H9 (cell line): ENCODE data around the gene ADAMTS16. TPM values are rescaled to one million over a fixed set of nuclear protein-coding genes. Genes with fewer than 3 reads are reported as not detected.

Experiments used
- DNase-seq: peaks from one replicate; pipeline ENCODE4 v3.0.0-alpha.2; 2017
- H2AFZ ChIP-seq: one replicate; pipeline ENCODE4 v1.6.1; 2013; ENCODE audit warnings: mild to moderate bottlenecking, low read length, control low read depth, moderate library complexity
- H2AK5ac ChIP-seq: 2 replicates; pipeline ENCODE4 v1.6.1; 2013; ENCODE audit warnings: low read length, control low read depth, mixed read lengths; ENCODE audit not compliant: insufficient read length
- H2BK120ac ChIP-seq: one replicate; pipeline ENCODE4 v1.6.1; 2013; ENCODE audit warnings: low read depth, mild to moderate bottlenecking, low read length, control low read depth, inconsistent platforms; ENCODE audit not compliant: poor library complexity, severe bottlenecking
- H2BK12ac ChIP-seq: 2 replicates; pipeline ENCODE4 v1.6.1; 2013; ENCODE audit warnings: low read length, control low read depth, mixed read lengths, low read depth; ENCODE audit not compliant: insufficient read length
- H2BK15ac ChIP-seq: 2 replicates; pipeline ENCODE4 v1.6.1; 2013; ENCODE audit warnings: low read depth, low read length, control low read depth
- H2BK20ac ChIP-seq: one replicate; pipeline ENCODE4 v1.6.1; 2013; ENCODE audit warnings: low read depth, mild to moderate bottlenecking, low read length, control low read depth, inconsistent platforms; ENCODE audit not compliant: poor library complexity, severe bottlenecking
- H2BK5ac ChIP-seq: 2 replicates; pipeline ENCODE4 v1.6.1; 2013; ENCODE audit warnings: low read length, control low read depth, mixed read lengths; ENCODE audit not compliant: insufficient read length
- H3K14ac ChIP-seq: 2 replicates; pipeline ENCODE4 v1.6.1; 2013; ENCODE audit warnings: low read length, control low read depth; ENCODE audit not compliant: insufficient read depth
- H3K18ac ChIP-seq: 2 replicates; pipeline ENCODE4 v1.6.1; 2013; ENCODE audit warnings: low read depth, mild to moderate bottlenecking, mixed read lengths, low read length, control low read depth; ENCODE audit not compliant: insufficient read length
- H3K23ac ChIP-seq: 2 replicates; pipeline ENCODE4 v1.6.1; 2013; ENCODE audit warnings: low read length, control low read depth, mixed read lengths, low read depth; ENCODE audit not compliant: insufficient read length
- H3K23me2 ChIP-seq: 2 replicates; pipeline ENCODE4 v1.6.1; 2013; ENCODE audit warnings: low read depth, mild to moderate bottlenecking, mixed read lengths, low read length, control low read depth; ENCODE audit not compliant: insufficient read length, poor library complexity, severe bottlenecking
- H3K27ac ChIP-seq: 2 replicates; pipeline ENCODE4 v1.5.1; 2013; ENCODE audit warnings: low read length, control low read depth, mixed read lengths, low read depth; ENCODE audit not compliant: insufficient read length
- H3K27me3 ChIP-seq: 2 replicates; pipeline ENCODE4 v1.6.1; 2013; ENCODE audit warnings: low read length, control low read depth, inconsistent platforms; ENCODE audit not compliant: insufficient read depth
- H3K4ac ChIP-seq: 2 replicates; pipeline ENCODE4 v1.6.1; 2013; ENCODE audit warnings: low read depth, mild to moderate bottlenecking, control low read depth, inconsistent platforms, low read length, moderate library complexity
- H3K4me1 ChIP-seq: 2 replicates; pipeline ENCODE4 v1.6.1; 2013; ENCODE audit warnings: low read length, control low read depth, inconsistent platforms; ENCODE audit not compliant: insufficient read depth
- H3K4me2 ChIP-seq: 2 replicates; pipeline ENCODE4 v1.6.1; 2013; ENCODE audit warnings: low read length, control low read depth, mixed read lengths; ENCODE audit not compliant: insufficient read length, insufficient read depth
- H3K56ac ChIP-seq: 2 replicates; pipeline ENCODE4 v1.6.1; 2013; ENCODE audit warnings: low read depth, mild to moderate bottlenecking, mixed read lengths, low read length, control low read depth; ENCODE audit not compliant: insufficient read length
- H3K79me1 ChIP-seq: 2 replicates; pipeline ENCODE4 v1.6.1; 2013; ENCODE audit warnings: low read depth, mild to moderate bottlenecking, moderate library complexity, low read length, control low read depth, inconsistent platforms; ENCODE audit not compliant: insufficient read depth, poor library complexity, severe bottlenecking
- H3K79me2 ChIP-seq: 2 replicates; pipeline ENCODE4 v1.6.1; 2013; ENCODE audit warnings: low read length, control low read depth, inconsistent platforms; ENCODE audit not compliant: insufficient read depth
- H3K9ac ChIP-seq: 2 replicates; pipeline ENCODE4 v1.6.1; 2013; ENCODE audit warnings: low read length, control low read depth, mixed read lengths; ENCODE audit not compliant: insufficient read length; ENCODE audit errors: extremely low read depth
- H3K9me3 ChIP-seq: one replicate; pipeline ENCODE4 v1.6.1; 2013; ENCODE audit warnings: low read depth, low read length, inconsistent platforms; ENCODE audit not compliant: control insufficient read depth
- H3T11ph ChIP-seq: one replicate; pipeline ENCODE4 v1.6.1; 2013; ENCODE audit warnings: mild to moderate bottlenecking, low read length, control low read depth, inconsistent platforms
- H4K20me1 ChIP-seq: one replicate; pipeline ENCODE4 v1.6.1; 2013; ENCODE audit not compliant: control insufficient read depth, insufficient read length, insufficient read depth
- H4K5ac ChIP-seq: 2 replicates; pipeline ENCODE4 v1.6.1; 2013; ENCODE audit warnings: low read depth, mild to moderate bottlenecking, mixed read lengths, low read length, control low read depth; ENCODE audit not compliant: insufficient read length
- H4K8ac ChIP-seq: replicated peaks from 2 replicates; pipeline ENCODE4 v1.6.1; 2013; ENCODE audit warnings: low read length, control low read depth, mixed read lengths, low read depth; ENCODE audit not compliant: insufficient read length
- H4K91ac ChIP-seq: 2 replicates; pipeline ENCODE4 v1.6.1; 2013; ENCODE audit warnings: low read depth, mild to moderate bottlenecking, moderate library complexity, mixed read lengths, low read length, control low read depth; ENCODE audit not compliant: insufficient read length
- H3K27ac Mint-ChIP-seq, 3 experiments: 2 replicates in 2 of 3; 3 replicates in 1 of 3; pipeline ENCODE4 v1.8.0; 2020 to 2021; ENCODE audit warnings: mixed read lengths in 3 of 3, mild to moderate bottlenecking in 1 of 3, moderate library complexity in 1 of 3
- H3K27me3 Mint-ChIP-seq: 2 replicates; pipeline ENCODE4 v1.8.0; 2021; ENCODE audit warnings: low read depth, mild to moderate bottlenecking, moderate library complexity, mixed read lengths
- H3K36me3 Mint-ChIP-seq, 3 experiments: 2 replicates in 2 of 3; 3 replicates in 1 of 3; pipeline ENCODE4 v1.8.0; 2020 to 2021; ENCODE audit warnings: low read depth in 3 of 3, mixed read lengths in 3 of 3; ENCODE audit not compliant: insufficient read depth in 1 of 3
- H3K4me1 Mint-ChIP-seq, 2 experiments: 2 replicates each; pipeline ENCODE4 v1.8.0; 2020; ENCODE audit warnings: mixed read lengths in 2 of 2
- H3K4me3 Mint-ChIP-seq, 2 experiments: 2 replicates in 1 of 2; 3 replicates in 1 of 2; pipeline ENCODE4 v1.8.0; 2020 to 2021; ENCODE audit warnings: mild to moderate bottlenecking in 2 of 2, mixed read lengths in 2 of 2, moderate library complexity in 1 of 2
- H3K9me3 Mint-ChIP-seq, 2 experiments: 2 replicates in 1 of 2; 3 replicates in 1 of 2; pipeline ENCODE4 v1.8.0; 2020; ENCODE audit warnings: mild to moderate bottlenecking in 2 of 2, mixed read lengths in 2 of 2, moderate library complexity in 1 of 2
- WGBS: extraction: QIAGEN DNeasy Blood & Tissue Kit; methylation state at CpG from one replicate; pipeline ENCODE4 v1.1.7; 2013; ENCODE audit warnings: missing lambda C conversion rate, low lambda C conversion rate, mixed read lengths; ENCODE audit not compliant: insufficient read length; ENCODE audit errors: extremely low coverage; 5-methylcytosine and 5-hydroxymethylcytosine counted together
- total RNA-seq: library from RNA; stranded (reverse); gene quantifications from 2 replicates; pipeline ENCODE4 v1.2.1, GENCODE V29; 2021
- TF ChIP-seq, protein P1 (sequence below): fragments of 200-600 bp; sonication (generic); conservative IDR thresholded peaks from 3 replicates; pipeline ENCODE4 v1.8.0; 2021; ENCODE audit warnings: antibody characterized with exemption, mild to moderate bottlenecking

ADAMTS16 gene
- total RNA-seq, 1 experiment from 2014 or later: 4.5 TPM

DNA sequence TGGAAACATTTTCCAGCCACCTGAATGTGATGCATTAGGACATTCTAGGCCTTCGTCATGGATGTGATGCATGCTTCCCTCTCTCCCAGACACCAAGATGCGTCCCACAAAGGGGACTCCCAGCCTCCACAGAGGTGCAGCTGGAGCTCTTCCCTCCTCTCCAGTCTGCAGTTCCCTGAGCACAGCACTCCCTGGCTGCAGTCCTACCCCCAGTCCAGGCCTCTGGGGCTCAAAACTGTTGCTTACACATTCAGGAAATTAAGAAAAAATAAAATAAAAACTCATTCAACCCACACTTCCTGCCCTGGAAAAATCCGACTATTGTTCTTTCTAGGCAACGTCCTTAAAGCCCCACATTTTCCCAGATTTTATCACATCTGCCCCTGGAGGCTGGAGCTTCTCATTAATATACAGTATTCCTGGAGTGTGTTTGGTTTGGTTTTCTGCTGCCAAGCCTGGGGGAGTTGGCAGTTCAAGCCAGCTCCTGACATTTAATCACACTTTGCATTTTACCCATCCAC, 204.0 kb downstream of the ADAMTS16 start:
- H3T11ph ChIP-seq: no peak overlapping the region
- H3K9ac ChIP-seq: no peak overlapping the region
- H3K4me2 ChIP-seq: no peak overlapping the region
- no peak overlapping the region for H3K18ac ChIP-seq
- H3K23me2 ChIP-seq: no peaks in the 10 kb centered on the region
- no peak overlapping the region for H3K23ac ChIP-seq
- no peaks in the 10 kb centered on the region; a peak in 1 of 5 replicates for H3K9me3 Mint-ChIP-seq
- peak overlapping the region; percentile 61; the same call in 1 of the 2 replicates for H3K14ac ChIP-seq
- no peaks in the 10 kb centered on the region for H3K79me1 ChIP-seq
- H3K9me3 ChIP-seq: no peaks in the 10 kb centered on the region
- no peaks in the 10 kb centered on the region for H4K20me1 ChIP-seq
- H2BK120ac ChIP-seq: peak overlapping the region; percentile 12
- H3K36me3 Mint-ChIP-seq: no peaks in the 10 kb centered on the region; a peak in 1 of 7 replicates
- H3K4me1 ChIP-seq: peaks cover 8% of the 10 kb centered on the region; the same call in 1 of the 2 replicates
- H2BK20ac ChIP-seq: no peak overlapping the region
- H4K5ac ChIP-seq: no peak overlapping the region
- H4K91ac ChIP-seq: no peak overlapping the region
- H2AK5ac ChIP-seq: no peak overlapping the region
- TF ChIP-seq, protein P1, sequence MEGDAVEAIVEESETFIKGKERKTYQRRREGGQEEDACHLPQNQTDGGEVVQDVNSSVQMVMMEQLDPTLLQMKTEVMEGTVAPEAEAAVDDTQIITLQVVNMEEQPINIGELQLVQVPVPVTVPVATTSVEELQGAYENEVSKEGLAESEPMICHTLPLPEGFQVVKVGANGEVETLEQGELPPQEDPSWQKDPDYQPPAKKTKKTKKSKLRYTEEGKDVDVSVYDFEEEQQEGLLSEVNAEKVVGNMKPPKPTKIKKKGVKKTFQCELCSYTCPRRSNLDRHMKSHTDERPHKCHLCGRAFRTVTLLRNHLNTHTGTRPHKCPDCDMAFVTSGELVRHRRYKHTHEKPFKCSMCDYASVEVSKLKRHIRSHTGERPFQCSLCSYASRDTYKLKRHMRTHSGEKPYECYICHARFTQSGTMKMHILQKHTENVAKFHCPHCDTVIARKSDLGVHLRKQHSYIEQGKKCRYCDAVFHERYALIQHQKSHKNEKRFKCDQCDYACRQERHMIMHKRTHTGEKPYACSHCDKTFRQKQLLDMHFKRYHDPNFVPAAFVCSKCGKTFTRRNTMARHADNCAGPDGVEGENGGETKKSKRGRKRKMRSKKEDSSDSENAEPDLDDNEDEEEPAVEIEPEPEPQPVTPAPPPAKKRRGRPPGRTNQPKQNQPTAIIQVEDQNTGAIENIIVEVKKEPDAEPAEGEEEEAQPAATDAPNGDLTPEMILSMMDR: no peak
- H3K27me3 Mint-ChIP-seq: no peaks in the 10 kb centered on the region
- 0 out of 7 replicates have a peak overlapping the region, but pooled peaks of 2 of the 3 experiments have one; percentile 19 to 71 for H3K27ac Mint-ChIP-seq
- no peaks in the 10 kb centered on the region for H3K27me3 ChIP-seq
- no peak overlapping the region for H3K56ac ChIP-seq
- H3K4ac ChIP-seq: no peak overlapping the region
- no peak overlapping the region for H3K4me3 Mint-ChIP-seq
- H2BK5ac ChIP-seq: no peak overlapping the region
- H4K8ac ChIP-seq: no peak overlapping the region
- no peak overlapping the region for H2AFZ ChIP-seq
- no peak overlapping the region for H3K27ac ChIP-seq
- H2BK12ac ChIP-seq: no peak overlapping the region
- DNase-seq: no peak
- no CpG with 5 or more reads among the region's 4 CpGs for WGBS
- no peak overlapping the region for H2BK15ac ChIP-seq
- no peaks in the 10 kb centered on the region for H3K79me2 ChIP-seq
- H3K4me1 Mint-ChIP-seq: peaks cover 27 to 30% of the 10 kb centered on the region in 2 experiments
